GM12891 (cell line): ENCODE measurements around the gene TMEM271.

ENCODE experiments used
- PAX5 ChIP-seq: IDR thresholded peaks from 2 replicates; pipeline ENCODE4 v1.6.1; 2011; ENCODE audit warnings: low read length, moderate library complexity, mild to moderate bottlenecking; ENCODE audit not compliant: insufficient read depth, severe bottlenecking
- POLR2A ChIP-seq: IDR thresholded peaks from 2 replicates; pipeline ENCODE4 v1.6.1; 2011; ENCODE audit warnings: low read depth, low read length, control low read depth
- POLR2AphosphoS5 ChIP-seq: IDR thresholded peaks from 2 replicates; pipeline ENCODE4 v1.6.1; 2011; ENCODE audit warnings: low read depth, low read length, control low read depth
- POU2F2 ChIP-seq: IDR thresholded peaks from 2 replicates; pipeline ENCODE4 v1.6.1; 2011; ENCODE audit warnings: low read depth, mild to moderate bottlenecking, control low read depth, low read length, moderate library complexity
- SPI1 ChIP-seq: IDR thresholded peaks from 2 replicates; pipeline ENCODE4 v1.6.1; 2011; ENCODE audit warnings: low read depth, low read length, control low read depth
- TAF1 ChIP-seq: IDR thresholded peaks from 2 replicates; pipeline ENCODE4 v1.6.1; 2011; ENCODE audit warnings: low read depth, low read length, control low read depth

DNA sequence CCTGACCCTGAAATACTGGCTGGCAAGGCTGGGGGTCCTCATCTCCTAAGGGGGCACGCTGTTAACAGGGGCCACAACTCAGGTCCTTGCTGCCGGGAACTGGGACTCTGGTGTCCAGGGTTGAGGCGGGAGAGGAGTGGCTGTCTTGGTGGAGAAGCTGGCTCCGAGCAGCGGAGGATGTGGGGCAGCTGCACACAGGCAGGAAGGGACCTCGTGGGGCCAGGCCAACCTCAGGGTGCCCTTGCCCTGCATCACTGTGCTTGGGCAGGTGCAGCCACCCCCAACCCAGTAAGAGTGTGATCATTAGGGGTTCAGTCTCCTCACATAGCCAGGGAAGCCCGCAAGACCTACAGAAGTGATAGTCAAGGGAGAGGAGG lies 36.6 kb upstream of the TMEM271 start:
- TF ChIP-seq POLR2A (no peak), TAF1 (no peak), PAX5 (no peak), POLR2AphosphoS5 (no peak), POU2F2 (no peak), SPI1 (no peak)
